Measurements from ENCODE around the gene LITAFD.
"Not testable (repeated sequence)": the region's sequence is repeated elsewhere in the genome, so short reads cannot be mapped to it uniquely, and the experiment has no call there.

LITAFD gene

DNA sequence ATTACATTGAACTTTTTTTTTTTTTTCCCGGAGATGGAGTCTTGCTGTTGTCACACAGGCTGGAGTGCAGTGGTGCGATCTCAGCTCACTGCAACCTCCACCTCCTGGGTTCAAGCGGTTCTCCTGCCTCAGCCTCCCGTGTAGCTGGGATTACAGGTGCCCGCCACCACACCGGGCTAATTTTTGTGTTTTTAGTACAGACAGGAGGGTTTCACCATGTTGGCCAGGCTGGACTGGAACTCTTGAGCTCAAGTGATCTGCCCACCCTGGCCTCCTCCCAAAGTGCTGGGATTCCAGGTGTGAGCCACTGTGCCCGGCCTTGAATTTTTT lies 8.3 kb upstream of the LITAFD start:
- not testable (repeated sequence) for DNase-seq

DNA sequence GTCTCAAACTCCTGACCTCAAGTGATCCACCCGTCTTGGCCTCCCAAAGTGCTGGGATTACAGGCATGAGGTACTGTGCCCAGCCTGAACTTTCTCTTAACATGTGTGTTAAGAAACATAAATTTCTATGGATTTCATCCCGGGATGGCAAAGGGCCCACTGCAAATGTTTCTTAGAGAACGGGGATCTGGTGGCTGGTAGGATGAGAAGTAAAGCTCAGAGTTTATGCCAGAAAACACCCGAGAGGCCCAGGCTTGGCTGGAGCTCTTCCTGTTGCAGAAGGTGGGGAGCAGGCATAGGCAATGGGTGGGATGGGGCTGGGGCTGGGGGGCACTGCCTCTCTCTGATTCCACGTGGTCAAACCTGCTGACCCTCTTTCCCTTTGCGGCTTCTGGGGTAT lies 7.8 kb upstream of the LITAFD start:
- no peak for DNase-seq

DNA sequence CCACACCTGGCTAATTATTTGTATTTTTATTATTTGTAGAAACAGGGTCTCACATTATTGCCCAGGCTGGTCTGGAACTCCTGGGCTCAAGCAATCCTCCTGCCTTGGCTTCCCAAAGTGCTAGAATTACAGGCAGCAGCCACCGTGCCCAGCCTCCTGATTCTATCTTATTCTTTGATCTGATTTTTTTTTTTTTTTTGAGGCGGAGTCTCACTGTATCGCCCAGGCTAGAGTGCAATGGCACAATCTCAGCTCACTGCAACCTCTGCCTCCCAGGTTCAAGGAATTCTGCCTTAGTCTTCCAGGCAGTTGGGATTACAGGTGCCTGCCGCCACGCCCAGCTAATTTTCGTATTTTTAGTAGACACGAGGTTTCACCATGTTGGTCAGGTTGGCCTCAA lies 6.8 kb upstream of the LITAFD start:
- DNase-seq = not testable (repeated sequence)

DNA sequence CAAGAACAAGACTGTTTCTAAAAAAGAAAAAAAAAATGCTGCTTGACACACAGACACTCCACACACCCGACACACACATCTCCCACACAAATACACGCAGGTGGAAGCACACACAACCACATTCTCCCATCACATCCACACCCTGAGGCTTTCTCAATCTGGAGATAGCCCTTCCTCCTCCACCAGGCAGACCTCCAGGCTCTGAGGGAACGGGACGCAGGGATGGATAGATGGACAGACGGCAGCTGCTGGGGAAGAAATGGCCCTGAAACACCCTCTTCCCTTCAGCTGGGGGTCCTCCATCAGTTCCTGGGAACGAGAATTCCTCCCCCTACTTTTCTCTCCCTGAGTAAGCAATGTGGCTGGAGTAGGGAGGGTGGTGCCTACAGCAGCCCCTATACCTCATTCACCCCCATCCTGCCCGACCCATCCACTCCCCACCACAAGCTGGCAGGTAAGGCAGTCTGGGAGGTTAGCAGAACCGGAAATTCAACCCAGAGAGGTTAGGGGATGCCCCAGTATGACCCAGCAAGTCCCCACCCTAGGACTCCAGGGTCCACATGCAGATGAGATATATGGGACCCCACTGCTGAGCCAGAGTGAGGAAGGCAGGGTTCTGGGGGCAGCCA lies 4.1 kb upstream of the LITAFD start:
- DNase-seq = no peak

DNA sequence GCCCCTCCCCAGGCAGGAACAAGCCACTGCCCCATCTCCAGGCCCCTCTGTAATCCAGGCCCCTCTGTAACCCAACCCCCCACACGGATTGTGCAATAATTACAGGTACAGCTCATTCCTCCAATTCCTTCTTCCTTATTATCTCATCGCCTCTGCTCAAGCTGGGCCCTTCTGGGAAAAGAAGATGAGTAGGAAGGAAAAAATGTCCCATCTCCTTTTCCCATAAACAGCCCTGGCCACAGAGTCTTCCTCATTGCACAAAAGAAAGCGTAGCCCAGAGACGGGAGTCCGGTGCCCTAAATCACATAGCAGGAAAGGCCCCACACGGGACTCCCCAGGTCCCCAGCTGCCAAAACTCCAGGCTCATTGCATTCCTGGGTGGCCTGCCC lies 3.6 kb upstream of the LITAFD start:
- no peak for DNase-seq

DNA sequence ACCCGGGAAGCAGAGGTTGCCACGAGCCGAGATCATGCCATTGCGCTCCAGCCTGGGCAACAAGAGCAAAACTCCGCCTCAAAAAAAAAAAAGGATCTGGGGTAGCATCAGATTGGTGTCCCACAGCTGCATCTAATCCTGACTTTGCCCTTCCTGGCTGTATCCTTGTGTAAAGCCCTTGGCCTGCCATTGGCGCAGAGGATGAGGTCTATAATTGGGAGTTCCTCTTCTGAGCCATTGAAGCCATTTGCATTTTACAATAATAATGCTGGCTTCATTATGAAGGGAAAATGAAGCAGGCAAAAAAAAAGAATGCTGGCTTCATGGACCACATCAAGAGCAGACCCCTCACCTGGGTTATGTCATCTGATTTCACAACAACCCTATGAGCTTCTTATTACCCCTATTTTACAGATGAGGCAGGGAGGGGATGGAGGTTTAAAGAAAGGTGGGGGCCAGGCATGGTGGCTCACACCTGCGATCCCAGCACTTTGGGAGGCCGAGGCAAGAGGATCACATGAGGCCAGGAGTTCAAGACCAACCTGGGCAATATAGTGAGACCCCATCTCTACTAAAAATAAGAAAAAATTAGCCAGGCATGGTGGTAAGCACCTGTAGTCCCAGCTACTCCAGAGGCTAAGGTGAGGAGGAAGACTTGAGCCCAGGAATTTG lies 1.2 kb upstream of the LITAFD start:
- DNase-seq = no peak

DNA sequence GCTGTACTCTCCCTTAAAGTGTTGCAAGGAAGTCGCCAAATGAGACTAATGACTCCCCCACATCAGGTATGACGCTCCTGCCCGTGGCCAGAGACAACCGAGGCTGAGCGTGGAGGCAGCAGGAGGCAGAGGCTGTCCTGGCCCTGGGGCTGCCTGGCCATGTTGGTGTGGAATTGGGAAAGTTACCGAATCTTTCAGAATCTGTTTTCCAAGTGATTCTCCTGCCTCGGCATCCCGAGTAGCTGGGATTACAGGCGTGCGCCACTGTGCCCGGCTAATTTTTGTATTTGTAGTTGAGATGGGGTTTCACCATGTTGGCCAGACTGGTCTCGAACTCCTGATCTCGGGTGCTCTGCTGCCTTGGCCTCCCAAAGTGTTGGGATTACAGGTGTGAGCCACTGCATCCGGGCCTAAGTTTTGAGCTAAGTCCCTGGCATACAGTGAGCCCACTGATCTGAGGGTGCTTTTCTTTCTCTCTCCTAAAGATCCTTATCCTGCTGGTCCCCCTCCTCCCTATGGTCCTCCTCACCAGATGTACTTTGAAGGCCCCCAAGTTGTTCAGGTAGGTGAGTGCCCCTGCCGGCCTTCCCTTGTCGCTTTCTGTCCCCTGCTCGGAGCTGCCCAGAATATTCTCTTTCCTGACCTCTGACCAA lies 700 bp downstream of the LITAFD start:
- DNase-seq = no peak

DNA sequence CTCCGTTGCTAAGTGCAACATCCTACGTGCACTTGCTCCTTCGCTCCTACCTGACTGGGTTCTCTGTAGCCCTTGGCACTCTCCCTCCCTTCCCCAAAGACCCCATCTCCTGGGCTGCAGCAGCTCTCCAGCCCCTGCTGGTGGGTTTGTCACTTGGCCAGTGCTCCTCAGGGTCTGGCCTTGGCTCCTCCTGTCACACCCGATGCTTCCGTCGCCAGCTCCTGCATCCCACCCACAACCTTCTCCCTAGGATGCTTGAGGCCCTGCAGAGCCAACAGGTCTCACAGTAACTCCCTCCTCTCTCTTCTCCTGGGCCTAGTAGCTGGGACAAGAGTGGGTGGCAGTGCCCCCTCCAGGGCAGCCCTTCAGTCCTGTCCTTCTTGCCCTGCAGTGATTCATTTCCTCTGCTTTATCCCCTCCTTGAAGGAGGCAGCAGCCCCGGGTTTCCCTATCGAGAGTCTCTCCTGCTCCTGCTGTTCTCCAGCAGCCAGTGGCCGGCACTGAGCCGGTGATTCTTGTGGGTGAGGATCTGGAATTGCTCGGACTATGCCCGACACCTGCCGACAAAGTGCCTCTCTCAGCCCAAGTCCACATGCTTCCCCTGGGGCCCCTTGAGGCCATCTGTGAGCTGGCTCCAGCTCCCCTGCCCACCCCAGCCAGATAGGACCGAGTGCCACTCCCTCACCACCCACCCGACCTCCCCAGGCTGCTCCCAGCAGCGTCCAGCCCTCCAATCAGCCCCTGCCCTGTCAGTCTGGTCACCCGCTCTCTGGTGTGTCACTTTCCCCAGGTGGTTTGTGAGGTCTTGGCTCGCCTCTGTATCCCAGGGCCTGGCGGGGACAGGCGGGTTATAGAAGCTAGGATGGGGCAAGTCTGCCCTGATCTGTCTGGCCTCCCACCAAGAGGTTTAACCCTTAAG lies 3.8 kb downstream of the LITAFD start:
- DNase-seq = no peak

DNA sequence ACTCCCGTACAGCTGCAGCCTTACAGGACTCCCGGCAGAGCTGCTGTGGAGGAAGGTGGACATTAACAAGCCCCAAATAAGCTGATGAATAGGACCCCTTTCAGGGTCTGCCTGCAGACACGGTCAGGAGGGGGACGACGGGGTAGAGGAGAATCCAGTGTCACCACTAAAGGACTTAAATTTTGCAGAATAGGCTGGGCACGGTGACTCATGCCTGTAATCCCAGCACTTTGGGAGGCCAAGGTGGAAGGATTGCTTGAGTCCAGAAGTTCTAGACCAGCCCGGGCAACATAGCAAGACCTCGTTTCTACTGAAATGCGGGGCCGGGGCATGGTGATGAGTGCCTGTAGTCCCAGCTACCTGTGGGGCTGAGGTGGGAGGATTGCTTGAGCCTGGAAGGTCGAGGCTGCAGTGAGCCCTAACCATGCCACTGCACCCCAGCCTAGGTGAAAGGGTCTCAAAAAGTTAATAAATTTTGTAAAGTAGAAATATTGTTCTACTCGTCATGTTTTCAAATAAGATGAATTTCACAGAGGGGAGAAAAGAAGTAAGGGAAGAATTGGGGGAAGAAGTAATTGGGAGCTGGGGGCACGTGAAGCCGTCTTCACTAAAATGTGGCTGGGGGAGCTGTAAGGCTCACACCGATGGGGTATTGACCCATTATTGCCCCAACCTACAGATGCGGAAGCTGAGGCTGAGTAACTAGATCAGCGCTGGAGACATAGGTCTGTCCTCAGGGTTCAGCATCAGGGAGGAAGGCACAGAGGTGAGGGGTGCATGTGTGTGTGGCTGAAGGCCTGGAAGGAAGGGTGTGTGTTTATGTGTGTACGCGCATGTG lies 4.7 kb downstream of the LITAFD start:
- no peak for DNase-seq

DNA sequence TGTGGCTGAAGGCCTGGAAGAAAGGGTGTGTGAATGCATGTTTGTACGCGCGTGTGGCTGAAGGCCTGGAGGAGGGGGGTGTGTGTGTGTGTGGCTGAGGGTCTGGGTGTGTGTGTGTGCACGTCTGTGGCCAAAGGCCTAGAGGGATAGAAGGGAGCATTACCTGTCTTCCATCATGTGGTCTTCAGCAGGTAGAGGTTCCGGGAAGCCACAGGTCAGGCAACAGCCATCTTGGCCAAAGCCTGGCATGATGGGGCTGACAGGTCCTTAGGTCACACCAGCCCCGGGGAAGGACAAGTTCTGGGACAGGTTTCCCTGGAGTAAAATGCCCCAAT lies 5.2 kb downstream of the LITAFD start:
- DNase-seq = no peak

DNA sequence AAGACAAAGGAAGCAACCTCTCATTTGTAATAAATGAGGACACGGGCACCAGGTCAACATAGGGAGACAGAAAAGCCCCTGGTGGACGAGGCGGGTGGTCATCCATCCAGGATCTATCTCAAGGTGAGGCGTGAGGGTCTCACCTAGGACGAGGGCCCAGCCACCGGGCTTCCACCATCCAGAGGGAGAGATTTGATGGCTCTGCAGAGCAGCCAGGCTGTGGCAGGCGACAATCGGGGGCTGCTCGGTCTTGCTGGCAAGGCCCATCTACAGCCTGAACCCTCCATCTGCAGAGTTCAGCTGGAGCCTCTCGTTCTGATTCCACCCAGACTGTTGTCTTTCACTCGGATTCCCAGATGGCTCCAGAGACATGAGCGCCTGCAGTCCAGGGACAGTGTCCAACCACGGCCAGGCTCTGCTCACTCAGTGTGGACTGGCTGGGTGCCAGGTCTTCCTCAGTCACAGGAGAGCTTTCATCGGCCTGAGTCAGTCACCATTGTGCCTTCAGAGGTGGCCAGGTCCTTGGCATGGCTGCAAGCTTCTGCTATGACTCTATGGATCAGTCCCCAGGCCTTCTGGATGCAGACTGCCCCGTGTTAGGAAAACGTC lies 5.9 kb downstream of the LITAFD start:
- no peak for DNase-seq

DNA sequence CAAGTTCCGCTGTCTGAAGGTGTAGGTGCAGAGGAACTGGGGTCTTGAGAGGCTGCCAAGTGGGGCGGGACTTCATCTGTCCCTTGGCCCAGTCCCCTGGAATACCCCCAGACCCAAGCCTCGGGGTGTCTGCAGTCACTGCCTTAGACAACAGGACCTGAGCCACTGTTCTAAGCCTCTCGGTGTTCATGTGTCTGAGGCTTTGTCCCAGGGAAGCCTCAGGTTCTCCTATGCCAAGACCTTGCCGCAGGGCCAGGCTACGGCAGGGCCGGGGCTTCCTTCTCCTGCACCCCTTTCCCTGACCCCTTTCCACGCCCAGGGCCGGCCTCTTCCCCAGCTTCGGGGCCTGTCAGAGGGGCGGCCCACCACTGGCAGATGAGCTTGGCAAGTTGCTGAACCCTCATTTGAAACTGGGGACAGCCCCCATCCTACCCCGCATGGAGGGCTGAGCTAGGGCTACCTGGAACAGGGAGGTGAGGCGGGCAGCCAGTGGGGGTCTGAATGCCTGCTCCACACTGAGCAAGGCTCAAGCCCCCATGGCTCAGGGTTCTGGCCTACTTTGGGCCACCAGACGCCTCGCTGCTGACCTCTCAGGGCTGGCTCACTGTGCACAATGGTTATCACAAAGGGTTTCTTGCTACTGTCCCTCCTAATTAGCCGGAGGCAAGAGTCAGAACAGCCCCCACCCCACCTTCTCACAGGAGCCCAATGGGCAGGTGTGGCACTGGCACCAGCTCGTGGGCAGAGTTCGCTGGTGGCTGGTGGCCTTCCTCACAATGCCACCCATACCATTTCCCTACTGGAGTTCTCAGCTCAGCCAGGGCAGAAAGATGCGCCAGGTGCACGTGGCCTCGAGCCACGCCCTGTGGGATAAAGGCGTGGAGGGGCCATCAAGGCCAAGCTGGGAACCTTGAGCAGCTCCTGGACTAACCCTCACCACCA lies 7.1 kb downstream of the LITAFD start:
- no peak for DNase-seq

DNA sequence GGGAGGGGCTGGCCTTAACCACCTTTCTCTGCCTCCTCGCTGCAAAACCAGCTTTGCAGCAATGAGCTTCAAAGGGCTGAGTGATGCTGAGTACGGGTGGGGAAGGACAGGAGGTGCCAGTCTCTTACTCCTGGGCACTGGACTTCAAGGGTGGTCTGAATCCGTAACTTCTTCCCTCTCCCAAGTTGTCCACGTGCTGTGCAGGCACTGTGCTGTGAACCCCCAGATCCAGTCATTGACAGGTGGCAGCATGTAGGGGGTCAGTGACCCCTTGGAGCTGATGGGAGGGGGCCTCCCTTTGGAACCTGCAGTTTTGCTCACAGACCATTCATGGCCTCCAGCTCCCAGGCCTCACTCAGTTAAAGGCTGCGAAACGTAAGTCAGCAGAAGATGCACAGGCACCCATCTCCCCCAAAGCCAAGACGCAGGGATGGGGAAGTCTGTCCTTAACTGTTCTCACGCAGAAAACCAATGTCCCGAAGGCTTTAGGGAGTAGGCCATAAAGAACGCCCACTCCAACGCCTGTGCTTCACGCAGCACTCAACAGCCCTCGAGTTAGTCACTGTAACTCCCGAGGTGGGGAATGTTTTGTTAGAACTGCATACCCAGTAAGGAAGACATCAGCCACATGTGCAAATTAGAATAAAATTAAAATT lies 7.9 kb downstream of the LITAFD start:
- DNase-seq = no peak

DNA sequence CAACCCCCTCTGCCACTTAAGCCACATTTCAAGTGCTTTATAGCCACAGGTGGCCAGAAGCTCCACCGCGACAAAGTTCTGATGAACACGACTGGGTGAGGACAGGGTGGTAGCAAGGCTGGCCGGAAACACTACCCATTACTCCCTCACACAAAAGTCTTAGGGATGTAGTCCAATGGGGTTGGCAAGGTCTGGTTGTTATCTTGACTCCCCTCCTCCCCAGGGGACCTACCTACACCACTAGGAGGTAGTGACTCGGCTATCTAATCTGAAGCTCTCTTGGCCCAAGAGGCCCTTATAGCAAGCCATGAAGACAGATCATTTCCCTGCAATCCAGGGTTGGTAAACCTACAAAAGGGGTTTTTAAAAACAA lies 8.4 kb downstream of the LITAFD start:
- DNase-seq = no peak

DNA sequence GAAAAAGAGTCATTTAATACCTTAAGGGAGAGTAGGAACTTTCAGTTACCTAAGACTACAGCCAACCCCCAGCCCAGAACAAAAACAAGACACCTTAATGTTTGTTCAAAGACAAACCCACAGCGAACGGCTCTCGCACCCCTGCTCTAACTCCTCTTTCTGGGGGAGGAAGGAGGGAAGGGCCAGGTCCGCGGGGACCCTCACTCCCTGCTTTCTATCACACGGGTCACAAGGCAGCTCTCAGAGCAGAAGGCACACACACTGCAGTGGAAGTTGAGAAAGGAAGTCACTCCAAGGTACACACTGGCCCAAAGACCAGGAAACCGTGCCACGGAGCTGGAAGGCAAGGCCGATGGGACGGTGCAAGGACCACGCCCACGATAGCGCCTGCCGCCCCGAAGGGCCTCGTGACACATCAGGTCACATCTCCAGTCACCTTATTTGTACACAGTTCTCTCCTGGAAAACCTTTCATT lies 10.0 kb downstream of the LITAFD start:
- DNase-seq = no peak

DNA sequence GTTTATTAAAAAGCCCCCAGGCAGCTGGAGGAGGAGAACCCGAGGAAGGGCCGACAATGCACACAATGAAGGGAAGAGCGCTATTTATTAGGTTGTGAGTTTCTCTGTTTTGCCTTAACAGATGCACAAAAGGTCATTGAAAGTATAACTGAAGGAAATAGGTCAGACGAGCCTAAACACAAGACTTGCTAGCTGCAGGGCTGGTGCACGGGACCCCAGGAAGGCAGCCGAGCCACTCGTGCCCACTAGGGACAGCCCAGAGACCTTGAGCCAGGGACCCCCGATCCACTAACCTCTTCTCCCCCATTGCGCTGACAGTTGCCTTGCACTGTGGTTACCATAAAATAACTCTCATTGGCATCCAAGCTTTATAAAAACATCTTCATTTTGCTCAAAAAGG lies 11.3 kb downstream of the LITAFD start:
- DNase-seq = no peak

DNA sequence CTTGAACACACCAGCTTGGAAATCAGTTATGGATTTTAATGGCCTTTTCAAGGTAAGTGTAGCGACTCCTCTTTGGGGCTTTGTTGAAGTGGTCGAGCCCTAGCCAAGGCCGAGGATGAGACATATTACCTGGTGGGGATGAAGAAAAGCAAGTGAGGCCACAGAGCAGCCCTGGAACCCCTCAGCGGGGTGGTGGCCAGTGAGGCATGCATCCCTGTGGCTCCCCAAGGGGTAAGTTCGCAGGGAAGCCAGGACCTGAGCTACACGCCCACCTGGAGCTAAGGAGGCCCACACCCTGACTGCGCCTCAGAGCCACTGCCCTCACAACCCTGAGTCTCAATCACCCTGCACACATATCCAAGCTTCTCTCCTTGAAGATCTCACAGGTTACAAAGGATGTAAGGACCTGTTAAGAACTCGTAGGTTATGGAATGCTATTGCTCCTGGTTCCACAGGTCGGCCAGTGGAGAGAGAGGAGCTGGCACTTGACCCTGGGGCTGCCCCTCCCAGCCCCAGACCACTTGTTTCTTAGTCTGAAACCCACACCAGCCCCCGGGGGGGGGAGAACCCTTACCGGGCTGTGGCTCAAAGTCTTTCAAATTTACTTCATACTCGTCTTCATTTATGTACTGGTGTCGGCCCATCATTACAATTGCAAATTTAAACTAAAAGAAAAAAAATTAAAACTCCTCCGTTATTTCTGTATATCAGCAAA lies 12.0 kb downstream of the LITAFD start:
- no peak for DNase-seq

DNA sequence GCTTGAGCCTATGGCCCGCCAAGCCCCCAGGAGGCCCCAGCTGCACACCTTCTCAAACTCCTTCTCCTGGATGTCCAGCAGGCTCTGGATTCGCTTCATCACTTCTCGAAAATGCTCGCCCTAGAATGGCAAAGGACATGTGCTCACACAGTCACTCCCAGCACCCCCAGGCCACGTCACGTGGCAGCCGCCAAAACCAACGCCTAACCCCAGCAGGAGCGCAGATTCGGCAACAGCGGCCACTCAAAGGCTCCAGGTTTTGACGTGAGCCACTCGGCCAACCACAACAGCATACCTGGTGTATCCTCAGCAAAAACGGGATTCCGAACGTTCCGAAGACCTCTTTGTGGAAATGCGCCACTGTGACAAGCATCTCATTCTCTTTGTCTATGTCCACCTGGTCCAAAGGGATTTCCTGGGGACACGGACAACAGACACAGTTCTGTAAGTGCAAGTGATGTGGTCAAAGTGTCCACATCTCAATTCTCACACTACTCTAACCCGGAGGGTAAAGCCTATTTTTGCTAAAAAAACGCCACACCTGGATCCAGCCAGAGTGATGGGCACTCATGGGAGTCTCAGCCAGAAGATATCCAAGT lies 12.7 kb downstream of the LITAFD start:
- no peak for DNase-seq

DNA sequence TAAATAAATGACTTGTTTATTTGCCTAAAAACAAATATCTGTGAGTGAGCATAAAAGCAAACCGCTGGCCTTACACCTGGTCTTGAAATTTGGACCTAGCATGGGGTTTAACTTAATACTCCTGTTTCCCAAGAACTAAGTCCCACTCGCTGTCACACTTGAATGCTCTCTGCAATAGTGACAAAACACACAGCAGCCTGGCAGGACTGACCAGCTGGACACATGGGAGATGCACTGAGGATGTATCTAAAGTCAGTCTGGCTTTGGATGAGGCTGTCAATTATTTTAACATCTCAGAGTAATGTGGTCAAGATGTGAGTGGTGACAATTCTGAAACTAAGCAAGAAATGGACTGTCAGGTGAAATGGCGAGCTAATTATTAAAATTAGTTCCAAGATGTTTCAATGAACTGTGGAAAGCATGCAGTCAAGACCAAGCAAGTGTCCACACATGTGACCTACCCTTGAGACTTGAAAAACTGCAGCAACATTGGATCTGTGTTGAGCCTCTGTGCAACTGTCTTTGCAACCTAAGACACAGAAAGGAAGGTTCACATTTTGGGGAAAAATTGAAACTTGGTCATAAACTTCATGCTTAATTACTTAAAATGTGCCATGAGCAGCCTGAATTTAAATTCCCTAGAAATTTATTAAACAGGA lies 16.6 kb downstream of the LITAFD start:
- no peak for DNase-seq
